NCI-H2196 treated with DMSO at 0.1 percent for 48 hours (cell line): ENCODE results near the gene PSMD3.
"Not testable (repeated sequence)": the region's sequence is repeated elsewhere in the genome, so short reads cannot be mapped to it uniquely, and the experiment has no call there.

ENCODE experiments used
- DNase-seq: peaks from one replicate; lab custom pipeline; 2025; ENCODE audit not compliant: unreplicated experiment; lab: John Stamatoyannopoulos, UW

The PSMD3 gene

GRCh38 chr17:39980351-39981206 lies at the start of gene PSMD3:
PSMD3 (plus strand) TSS chr17:39980807; CDS start chr17:39980971, 164 bp downstream.
- DNase-seq = peak; percentile 88

DNA sequence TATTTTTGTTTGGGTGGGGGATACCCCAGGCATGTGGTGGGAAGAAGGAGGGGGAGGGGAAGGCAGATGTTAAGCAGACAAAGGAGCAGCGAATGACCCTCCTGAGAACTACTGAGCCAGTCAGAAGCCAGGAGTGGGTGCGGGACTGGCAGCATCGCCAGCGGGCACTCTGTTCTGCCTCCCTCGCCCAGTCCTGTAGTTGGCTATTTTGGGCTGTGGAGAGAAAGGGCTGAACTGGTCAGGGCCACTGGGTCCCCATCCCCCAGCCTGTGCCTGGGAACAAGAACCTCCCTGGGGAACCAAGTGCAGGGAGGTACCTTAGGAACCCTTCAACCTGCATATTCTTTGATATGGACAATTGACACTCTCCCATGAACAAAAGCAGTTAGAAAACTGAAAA lies 46.7 kb upstream of the PSMD3 start:
- DNase-seq = no peak

- DNase-seq = no peak
Observed at GRCh38 chr17:39934324-39934723, 46.3 kb upstream of the PSMD3 start.

DNA sequence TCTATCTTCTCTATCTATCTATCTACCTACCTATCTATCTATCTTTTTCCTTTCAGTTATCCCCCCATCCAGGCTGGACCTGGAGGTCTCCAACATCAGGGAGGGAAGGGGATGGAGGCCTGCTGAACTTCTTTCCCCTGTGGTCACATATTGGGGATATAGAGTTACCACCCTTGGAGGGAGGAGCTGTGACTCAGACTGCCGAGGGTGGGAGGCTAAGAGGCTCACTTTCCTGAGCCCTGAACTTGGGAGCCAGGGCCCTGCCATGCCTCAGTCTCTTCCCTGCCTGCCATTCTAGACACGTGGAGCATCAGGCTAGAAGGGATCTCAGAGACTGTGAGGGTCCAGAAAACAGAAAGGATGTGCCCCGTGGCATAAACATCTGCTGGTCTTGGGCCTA lies 44.7 kb upstream of the PSMD3 start:
- no peak for DNase-seq

GRCh38 chr17:39937447-39937846 lies 43.2 kb upstream of the PSMD3 start:
- DNase-seq = no peak

GRCh38 chr17:39938140-39938869 lies 42.3 kb upstream of the PSMD3 start:
- no peak for DNase-seq

GRCh38 chr17:39939106-39939505 lies 41.5 kb upstream of the PSMD3 start:
- no peak for DNase-seq

- DNase-seq = no peak
Observed at GRCh38 chr17:39939588-39940419, 40.8 kb upstream of the PSMD3 start.

DNA sequence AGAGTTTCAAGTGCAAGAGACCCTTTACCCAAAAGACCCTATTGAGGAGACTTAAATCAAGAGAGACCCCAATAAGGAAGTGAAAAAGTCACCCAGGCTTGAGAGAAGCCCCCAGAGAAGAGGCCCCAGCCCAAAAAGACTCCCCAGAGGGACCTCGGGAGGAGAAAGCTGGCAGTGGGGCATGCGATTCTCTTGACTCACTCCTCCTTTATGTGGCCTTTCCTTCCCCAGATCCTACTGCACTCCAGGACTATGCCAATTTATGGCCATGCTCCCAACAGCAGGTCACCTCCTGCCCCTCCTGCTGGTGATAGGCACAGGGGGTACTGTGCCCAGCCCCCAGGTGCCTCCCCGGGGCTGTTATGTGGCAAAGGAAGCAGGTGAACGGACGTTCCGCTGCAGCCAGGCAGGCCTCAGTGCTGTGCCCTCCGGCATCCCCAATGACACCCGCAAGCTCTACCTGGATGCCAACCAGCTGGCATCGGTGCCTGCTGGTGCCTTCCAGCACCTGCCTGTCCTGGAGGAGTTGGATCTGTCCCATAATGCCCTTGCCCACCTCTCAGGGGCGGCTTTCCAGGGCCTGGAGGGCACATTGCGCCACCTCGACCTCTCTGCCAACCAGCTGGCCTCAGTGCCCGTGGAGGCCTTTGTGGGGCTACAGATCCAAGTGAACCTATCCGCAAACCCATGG lies 36.8 kb upstream of the PSMD3 start:
- DNase-seq = no peak

DNA sequence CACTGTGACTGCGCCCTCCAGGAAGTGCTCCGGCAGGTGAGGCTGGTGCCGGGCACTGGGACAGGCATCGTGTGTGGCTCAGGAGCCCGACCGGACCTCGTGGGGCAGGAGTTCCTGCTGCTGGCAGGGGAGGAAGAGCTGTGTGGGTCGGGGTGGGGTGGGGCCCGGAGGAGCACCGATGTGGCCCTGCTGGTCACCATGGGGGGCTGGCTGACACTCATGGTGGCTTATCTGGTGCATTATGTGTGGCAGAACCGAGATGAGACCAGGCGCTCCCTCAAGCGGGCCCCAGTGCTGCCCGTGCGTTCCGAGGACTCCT lies 36.3 kb upstream of the PSMD3 start:
- DNase-seq = no peak

DNA sequence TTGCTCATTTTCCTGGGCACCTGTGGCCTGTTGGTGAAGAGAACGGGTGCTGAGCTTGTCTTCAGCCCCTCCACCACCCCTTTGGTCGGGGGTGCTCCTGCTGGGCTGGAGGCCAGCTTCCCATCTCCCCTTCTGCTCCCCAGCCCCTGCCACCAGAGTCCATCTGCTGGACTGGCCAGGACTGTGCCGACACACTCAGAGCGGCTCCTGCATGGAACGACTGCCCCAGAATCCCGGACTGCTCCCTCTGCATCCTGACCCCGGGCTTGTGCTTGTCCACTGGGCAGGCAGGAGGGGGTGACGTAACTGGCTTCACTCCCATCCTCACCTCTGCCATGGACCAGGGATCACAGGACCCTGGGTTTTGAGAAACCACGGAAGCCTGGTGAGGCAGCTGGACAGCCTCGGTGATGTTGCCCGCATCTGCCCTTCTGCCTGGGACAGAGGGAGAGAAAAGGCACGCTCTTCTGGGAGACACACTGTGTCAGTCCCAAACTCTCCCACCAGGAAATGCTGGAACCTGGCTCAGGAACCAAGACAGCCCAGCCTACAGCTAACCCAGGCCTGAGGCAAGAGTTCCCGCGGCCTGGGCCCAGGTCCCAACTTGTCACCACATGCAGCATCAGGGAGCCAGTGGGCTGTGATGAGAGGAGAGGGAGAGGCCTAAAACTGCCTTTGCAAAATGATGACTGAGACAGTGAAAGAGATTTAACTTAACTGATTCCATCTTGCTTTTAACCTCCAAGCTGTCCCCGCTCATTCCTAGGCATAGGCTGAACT lies 33.9 kb upstream of the PSMD3 start:
- no peak for DNase-seq

- not testable (repeated sequence) for DNase-seq
Observed at GRCh38 chr17:39948489-39948828, 32.1 kb upstream of the PSMD3 start.

- no peak for DNase-seq
Observed at GRCh38 chr17:39949028-39949427, 31.6 kb upstream of the PSMD3 start.

DNA sequence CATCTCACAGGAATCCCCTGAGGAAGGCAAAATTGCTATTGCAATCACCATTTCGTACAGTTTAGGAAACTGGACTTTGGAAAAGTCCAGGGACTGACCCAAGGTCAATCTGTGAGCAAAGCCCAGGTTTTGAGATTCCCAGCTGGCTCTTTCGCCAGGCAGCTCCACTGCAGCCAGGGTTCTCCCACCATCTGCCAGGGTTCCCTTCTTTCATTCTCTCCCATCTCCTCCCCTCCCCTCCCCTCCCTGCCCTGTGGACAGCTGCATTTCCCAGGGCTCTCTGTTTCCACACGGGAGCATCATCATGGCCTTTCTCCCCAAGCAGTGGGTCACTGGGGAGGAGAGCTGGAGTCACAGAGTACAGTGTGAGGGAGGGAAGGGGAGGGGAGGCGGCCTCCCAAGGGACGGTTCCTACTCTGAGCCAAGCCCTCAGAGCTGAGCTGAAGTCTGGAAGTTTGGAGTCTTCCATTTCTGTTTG lies 29.7 kb upstream of the PSMD3 start:
- no peak for DNase-seq

DNA sequence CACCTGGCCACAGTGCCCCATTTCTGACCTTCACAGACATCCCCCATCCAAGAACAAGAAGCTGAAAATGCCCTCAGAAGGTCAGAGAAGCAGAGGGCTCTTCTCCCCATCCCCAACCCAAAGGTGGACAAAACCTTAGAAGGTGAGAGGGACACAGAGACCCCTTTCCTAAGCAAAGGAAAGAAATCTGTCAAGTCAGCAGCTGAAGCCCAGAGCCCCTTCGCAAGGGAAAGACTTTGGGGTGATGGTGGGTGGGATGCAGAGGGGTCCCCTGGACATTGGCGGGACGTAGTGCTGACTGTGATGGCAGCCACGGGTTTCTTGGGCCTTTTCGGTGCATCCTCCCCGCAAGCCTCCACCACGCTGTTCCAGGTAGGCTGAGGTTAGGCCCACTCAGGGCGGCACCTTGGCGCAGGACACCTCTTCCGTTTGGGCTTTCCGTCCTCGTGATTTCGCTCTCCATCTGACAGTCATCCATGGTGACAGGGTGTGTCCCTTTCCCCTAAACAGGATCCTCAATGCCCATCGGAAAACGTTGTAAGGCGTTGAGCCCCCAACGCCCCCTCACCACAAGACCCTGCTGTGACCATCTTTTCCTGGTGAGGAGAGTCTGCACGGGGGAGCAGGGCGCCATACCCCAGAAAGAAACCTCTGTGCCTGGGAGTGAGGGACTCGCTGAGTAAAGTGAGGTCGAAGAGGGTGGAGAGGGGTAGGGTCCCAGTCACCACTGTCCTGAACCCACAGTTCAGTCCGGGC lies 28.5 kb upstream of the PSMD3 start:
- no peak for DNase-seq

DNA sequence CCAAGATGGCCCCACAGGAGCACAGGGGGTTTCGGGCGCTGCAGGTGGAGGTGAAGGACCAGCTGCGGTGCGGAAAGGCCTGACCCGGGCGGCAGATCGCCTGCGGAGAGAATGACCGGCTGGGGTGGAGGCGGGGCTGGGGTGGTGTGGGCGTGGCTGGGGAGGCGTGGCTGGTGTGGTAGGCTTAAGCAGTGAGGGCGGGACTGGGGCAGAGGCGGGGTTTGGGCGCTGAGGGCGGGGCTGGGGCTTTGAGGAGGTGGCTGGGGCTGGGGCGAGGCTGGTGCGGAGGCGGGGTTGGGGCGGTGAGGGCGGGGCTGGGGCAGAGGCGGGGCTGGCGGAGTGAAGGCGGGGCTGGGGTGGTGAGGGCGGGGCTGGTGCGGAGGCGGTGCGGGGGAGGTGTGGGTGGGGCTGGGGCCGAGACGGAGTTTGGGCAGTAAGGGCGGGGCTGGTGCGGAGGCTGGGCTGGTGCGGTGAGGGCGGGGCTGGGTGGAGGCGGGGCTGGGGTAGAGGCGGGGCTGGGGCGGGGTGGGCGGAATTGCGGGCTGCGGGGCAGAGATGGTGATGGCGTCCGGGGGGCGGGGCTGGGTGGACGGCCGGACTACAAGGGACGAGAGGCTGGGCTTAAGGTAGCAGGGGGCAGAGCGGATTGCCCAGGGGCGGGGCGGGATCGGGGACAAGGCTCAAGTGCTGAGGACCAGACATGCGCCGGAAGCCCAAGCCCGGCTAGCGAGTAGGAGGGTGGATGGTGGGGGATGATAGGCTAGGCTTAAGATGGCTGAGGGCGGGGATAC lies 27.7 kb upstream of the PSMD3 start:
- DNase-seq = peak; percentile 75

DNA sequence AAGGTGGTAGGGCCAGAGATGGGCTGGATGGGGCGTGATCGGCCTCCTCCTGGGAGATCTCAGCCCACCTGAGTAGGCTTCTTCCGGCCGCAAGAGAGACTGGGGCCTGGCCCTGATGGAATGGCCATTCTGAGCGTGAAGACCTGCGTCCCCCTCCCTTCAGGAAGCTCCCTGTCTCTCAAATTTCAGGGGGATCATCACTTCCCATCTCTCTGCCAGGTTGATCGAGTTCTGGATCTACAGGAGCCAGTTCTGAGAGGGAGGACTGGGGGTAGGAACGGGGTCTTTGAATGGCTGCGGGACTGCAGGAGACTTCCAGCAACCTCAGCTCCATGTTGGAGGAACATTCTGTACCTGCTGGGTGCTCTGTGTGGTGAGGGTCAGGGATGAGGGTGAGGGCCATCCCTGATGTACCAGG lies 27.1 kb upstream of the PSMD3 start:
- no peak for DNase-seq

- DNase-seq = no peak
Observed at GRCh38 chr17:39954876-39955275, 25.7 kb upstream of the PSMD3 start.
